Forelimb muscle (tissue), 1 donor: Measurements from ENCODE around the gene AHCYL1. TPM values are rescaled to one million over a fixed set of nuclear protein-coding genes. Genes with fewer than 3 reads are reported as not detected.
"Not testable (repeated sequence)": the region's sequence is repeated elsewhere in the genome, so short reads cannot be mapped to it uniquely, and the experiment has no call there.

Experiments used
- DNase-seq: peaks from one replicate; pipeline ENCODE4 v3.0.0-alpha.2; 2013; ENCODE audit warnings: low read depth
- polyA plus RNA-seq: library from polyadenylated mRNA; unstranded; fragments of 120-200 nt; gene quantifications from one replicate; pipeline ENCODE4 v1.2.1, GENCODE V29; 2013; ENCODE audit not compliant: insufficient read length

Gene AHCYL1
- polyA plus RNA-seq: 38.1 TPM

GRCh38 chr1:109984456-109985246 is at the start of gene AHCYL1:
AHCYL1 (plus strand) TSS chr1:109984765; CDS start chr1:109985053, 288 bp downstream.
- peak; percentile 98 for DNase-seq

DNA sequence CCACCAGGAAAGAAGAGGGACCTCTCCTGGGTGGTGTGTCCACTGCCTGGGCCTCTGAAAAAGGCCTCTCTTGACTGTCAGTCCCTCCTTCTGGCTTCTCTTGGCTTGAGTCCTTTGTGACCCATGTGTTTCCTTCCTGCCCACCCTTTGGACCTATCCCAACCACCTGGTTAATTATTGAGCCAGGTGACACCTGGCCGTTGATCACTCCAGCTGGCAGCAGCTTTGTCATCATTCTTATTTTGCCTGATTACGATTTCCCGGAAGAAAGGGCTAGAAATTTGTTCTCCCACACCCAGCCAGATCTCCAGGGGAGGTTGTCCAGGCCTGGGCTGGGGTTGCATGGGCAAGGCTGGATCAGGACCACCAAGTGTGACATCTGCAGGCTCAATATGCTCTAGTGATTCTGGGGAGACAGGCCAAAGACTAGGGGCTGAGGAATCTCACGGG is 49.1 kb upstream of the AHCYL1 start:
- no peak for DNase-seq

DNA sequence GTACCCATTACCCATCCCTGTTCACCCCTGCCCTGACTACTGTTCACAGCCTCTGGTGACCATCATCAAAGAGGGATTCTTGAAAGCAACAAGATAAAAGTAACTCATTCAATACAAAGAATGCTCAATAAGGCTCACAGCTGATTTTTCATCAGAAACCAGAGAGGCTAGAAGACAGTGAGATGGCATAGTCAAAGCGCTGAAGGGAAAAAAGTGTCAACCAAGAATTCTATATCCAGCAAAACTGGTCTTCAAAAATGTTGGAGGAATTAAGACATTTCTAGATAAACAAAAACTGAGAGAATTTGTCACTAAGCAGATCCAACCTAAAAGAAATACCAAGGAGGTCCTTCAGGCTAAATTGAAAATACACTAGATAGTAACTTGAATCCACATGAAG is 46.8 kb upstream of the AHCYL1 start:
- no peak for DNase-seq

DNA sequence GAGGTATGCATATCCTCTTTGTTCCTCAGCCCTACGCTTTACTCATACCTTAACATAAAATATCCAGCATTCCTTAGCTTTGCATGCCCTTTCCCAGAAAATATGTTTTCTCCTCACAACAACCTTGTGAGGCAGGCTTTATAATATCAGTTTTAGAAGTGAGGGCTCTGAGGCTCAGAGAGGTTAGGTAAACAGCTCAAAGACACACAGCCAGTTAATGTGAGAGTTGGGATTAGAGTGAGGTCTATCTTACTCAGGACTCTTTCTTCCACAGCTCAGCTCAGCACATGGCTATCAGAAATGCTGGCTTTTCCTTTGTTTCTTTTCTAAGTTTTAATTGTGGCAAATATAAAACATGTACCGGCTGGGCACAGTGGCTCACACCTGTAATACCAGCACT is 46.0 kb upstream of the AHCYL1 start:
- DNase-seq: no peak

DNA sequence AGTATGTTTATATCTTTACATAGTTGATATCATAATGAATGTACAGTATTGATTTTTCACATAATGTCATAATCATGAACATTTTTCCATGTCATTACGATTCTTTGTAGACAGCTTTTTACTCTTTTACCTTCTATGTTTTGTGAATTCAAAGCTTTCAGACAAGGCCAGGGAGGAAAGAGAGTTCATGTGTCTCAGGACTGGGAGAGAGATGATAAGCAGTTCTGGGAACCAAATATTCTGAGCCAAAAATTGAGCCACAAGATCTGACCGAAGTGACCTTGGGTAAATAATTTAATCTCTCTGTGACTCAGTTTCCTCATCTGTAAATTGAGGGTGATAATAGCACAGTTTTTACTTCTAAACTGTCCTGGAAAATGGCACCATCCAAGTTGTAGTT is 42.1 kb upstream of the AHCYL1 start:
- DNase-seq: no peak

- DNase-seq: no peak
These were observed 40.0 kb upstream of the AHCYL1 start for GRCh38 chr1:109944541-109944940.

DNA sequence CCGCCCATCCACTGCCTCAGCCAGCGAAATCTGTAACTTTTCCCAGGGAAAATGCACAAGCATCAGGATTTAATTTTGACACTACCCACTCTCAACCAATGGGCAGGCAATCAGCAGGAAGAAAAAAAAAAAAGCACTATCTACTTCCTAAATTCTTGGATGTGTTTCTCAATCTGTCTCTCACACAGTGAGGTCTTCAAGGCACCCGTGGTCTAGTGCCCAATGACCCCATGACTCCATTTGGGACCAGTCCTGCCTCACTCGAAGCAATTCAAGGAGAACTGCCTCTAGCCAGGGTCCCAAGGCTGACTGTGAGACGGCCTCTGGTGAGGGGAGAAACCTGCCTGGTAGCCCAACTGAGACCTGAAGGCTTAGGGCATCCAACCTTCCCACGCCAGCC is 38.1 kb upstream of the AHCYL1 start:
- DNase-seq: no peak

- DNase-seq: no peak
These were observed 36.8 kb upstream of the AHCYL1 start for GRCh38 chr1:109947582-109948284.

- no peak for DNase-seq
These were observed 36.3 kb upstream of the AHCYL1 start for GRCh38 chr1:109948285-109948630.

DNA sequence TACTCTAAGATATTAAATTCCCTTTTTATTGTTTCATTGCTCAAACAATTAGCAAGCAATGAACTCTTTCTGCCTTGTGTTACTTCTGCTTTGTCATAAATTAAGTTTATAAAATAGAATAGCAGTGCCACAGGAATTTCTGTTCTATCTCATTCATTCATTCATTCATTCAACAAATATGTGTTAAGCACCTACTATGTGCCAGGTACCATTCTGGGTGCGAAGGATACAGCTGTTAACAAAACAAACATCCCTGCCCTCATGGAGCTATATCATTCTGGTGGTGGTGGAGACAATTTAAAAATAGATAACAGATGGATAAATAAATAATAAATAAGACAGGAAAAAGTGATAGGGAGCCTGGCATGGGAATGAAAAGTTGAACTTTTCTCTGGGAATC is 34.5 kb upstream of the AHCYL1 start:
- DNase-seq: no peak

GRCh38 chr1:109950509-109950908 is 34.1 kb upstream of the AHCYL1 start:
- no peak for DNase-seq

- not testable (repeated sequence) for DNase-seq
These were observed 33.1 kb upstream of the AHCYL1 start for GRCh38 chr1:109951501-109951900.

- no peak for DNase-seq
These were observed 30.5 kb upstream of the AHCYL1 start for GRCh38 chr1:109954041-109954512.

GRCh38 chr1:109959632-109959973 is 25.0 kb upstream of the AHCYL1 start:
- DNase-seq: no peak

GRCh38 chr1:109959974-109960744 is 24.4 kb upstream of the AHCYL1 start:
- no peak for DNase-seq

DNA sequence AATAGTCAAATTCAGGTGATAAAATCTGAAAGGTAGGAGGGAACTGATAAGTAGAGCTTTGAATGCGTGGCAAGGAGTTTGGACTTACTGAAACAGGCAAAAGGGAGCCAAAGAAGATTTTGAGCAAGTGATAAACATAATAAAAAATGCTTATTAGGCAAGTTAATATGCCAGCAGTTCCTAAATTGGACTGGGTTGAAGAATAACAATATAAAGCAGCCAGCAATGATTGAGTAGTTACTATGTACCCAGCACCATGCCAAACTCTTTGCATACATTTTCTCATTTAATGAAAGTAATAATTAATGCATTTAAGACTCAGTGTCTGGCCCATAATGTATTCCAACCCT is 23.8 kb upstream of the AHCYL1 start:
- DNase-seq: no peak

DNA sequence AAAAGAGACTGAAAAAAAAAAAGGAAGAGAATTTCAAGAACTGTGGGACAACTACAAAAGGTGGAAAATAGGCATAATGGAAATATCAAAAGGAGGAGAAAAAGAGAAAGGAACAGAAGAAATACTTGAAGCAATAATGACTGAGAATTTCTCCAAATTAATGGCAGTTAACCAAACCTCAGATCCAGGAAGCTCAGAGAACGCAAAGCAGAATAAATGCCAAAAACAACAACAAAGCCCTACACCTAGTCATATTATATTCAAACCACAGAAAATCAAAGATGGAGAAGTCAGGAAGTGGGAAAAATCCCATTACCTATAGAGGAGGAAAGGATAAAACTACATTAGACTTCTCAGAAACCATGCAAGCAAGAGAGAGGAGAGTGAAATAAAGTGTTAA is 20.7 kb upstream of the AHCYL1 start:
- DNase-seq: no peak

- no peak for DNase-seq
These were observed 15.3 kb upstream of the AHCYL1 start for GRCh38 chr1:109969146-109969829.

- DNase-seq: no peak
These were observed 14.7 kb upstream of the AHCYL1 start for GRCh38 chr1:109969907-109970306.

- no peak for DNase-seq
These were observed 13.0 kb upstream of the AHCYL1 start for GRCh38 chr1:109971559-109971958.

DNA sequence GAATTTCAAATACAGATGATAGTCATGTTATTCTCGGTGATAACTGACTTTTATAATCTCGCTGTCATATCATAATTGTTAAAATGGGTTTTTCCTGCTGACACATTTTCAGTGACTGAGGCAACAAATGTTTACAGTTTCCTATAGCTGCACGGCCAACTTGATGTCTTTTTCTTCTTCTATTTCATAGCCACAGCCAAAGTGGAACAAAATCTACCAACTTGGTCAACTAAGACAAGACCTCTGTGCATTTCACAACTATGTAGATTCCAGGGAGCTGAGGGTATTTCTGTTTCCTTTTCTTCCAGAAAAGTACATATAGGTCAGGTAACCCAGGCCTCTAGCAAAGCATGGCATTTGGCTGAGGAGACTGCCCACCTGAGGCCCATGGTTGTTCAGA is 10.4 kb upstream of the AHCYL1 start:
- no peak for DNase-seq

DNA sequence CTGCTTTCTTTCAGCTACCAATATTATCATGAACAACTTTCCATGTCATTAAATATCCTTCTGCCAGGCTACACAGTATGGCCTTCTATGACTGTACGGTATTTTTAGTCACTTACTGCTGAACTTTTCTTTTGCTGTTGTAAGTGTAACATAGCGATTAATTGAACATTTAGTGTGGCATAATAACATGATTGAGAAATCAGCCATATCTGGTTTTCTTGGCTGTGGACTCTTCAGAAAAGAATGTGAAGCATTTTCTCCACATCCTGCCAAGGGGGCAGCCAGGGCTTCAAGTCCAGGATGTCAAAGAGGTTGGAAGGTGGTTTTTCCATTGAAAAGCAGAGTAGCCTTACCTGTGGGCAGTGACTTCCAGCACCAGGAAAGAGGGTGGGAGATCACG is 8.8 kb upstream of the AHCYL1 start:
- DNase-seq: no peak
